Measurements from ENCODE around the gene FHDC1. TPM values are rescaled to one million over a fixed set of nuclear protein-coding genes. Genes with fewer than 3 reads are reported as not detected.

FHDC1 gene
- total RNA-seq, 1 experiment from 2014 or later, result 0.21 TPM

GRCh38 chr4:152960082-152960481 lies 24.0 kb downstream of the FHDC1 start:
- Histone ChIP-seq H3K27me3 (ENCODE audit: control insufficient read depth, insufficient read depth, low read length) (no peaks in the 10 kb centered on the region), H3K4me3 (ENCODE audit: low read depth in 2 of 2, low read length in 2 of 2) (no peak overlapping the region), H3K4me1 (ENCODE audit: control insufficient read depth, insufficient read depth, low read length) (no peaks in the 10 kb centered on the region), H3K9me3 (ENCODE audit: control insufficient read depth, insufficient read depth, low read depth, low read length) (no peaks in the 10 kb centered on the region), H3K36me3 (ENCODE audit: control insufficient read depth, insufficient read depth, low read length) (no peaks in the 10 kb centered on the region), H3K27ac (ENCODE audit: low read length) (no peak overlapping the region)
- ATAC-seq (no peak), DNase-seq (ENCODE audit: low read depth, low spot score) (no peak)
- in situ Hi-C loops (cut with HindIII; ENCODE audit: low pct_unique_long_range_greater_than_20kb, low sequenced_read_pairs), result no loop called here
- TF ChIP-seq POLR2AphosphoS5 (IDR thresholded peaks at IDR 0.05; ENCODE audit: low read depth, low read length), result no peak
- TF ChIP-seq CTCF (IDR thresholded peaks at IDR 0.05), result no peak
- TF ChIP-seq SIN3A (IDR thresholded peaks at IDR 0.05; ENCODE audit: borderline replicate concordance, insufficient read depth, low read depth, low read length), result no peak
- no peak for TF ChIP-seq REST (IDR thresholded peaks at IDR 0.05; ENCODE audit: insufficient read depth in 1 of 2, low read depth in 2 of 2, low read length in 1 of 2)
- no peak for TF ChIP-seq TCF7L2 (IDR thresholded peaks at IDR 0.05; ENCODE audit: low read depth, low read length)
- CTCF ChIA-PET, result no interaction called here
- no TSS peak for BruUV-seq (replicated peaks)
- intact Hi-C loops (cut with micrococcal nuclease; ENCODE audit: unreplicated experiment), result no loop called here
- POLR2A ChIA-PET, result no interaction called here

GRCh38 chr4:152961014-152961772 lies 25.1 kb downstream of the FHDC1 start:
- no peak for ATAC-seq
- POLR2A ChIA-PET, result no interaction called here
- H3K27ac ChIP-seq (ENCODE audit: low read length), result no peak overlapping the region
- no peak for DNase-seq (ENCODE audit: low read depth, low spot score)
- in situ Hi-C loops (cut with HindIII; ENCODE audit: low pct_unique_long_range_greater_than_20kb, low sequenced_read_pairs), result no loop called here
- H3K36me3 ChIP-seq (ENCODE audit: control insufficient read depth, insufficient read depth, low read length), result no peaks in the 10 kb centered on the region
- no peak overlapping the region for H3K4me3 ChIP-seq (ENCODE audit: low read depth in 2 of 2, low read length in 2 of 2)
- H3K4me1 ChIP-seq (ENCODE audit: control insufficient read depth, insufficient read depth, low read length), result no peaks in the 10 kb centered on the region
- H3K27me3 ChIP-seq (ENCODE audit: control insufficient read depth, insufficient read depth, low read length), result no peaks in the 10 kb centered on the region
- no peak for TF ChIP-seq TCF7L2 (IDR thresholded peaks at IDR 0.05; ENCODE audit: low read depth, low read length)
- intact Hi-C loops (cut with micrococcal nuclease; ENCODE audit: unreplicated experiment), result no loop called here
- BruUV-seq (replicated peaks), result no TSS peak
- CTCF ChIA-PET, result no interaction called here
- no peaks in the 10 kb centered on the region for H3K9me3 ChIP-seq (ENCODE audit: control insufficient read depth, insufficient read depth, low read depth, low read length)

- Histone ChIP-seq H3K4me3 (ENCODE audit: low read depth in 2 of 2, low read length in 2 of 2) (no peak overlapping the region), H3K9me3 (ENCODE audit: control insufficient read depth, insufficient read depth, low read depth, low read length) (no peaks in the 10 kb centered on the region), H3K27ac (ENCODE audit: low read length) (no peak overlapping the region), H3K4me1 (ENCODE audit: control insufficient read depth, insufficient read depth, low read length) (no peaks in the 10 kb centered on the region), H3K36me3 (ENCODE audit: control insufficient read depth, insufficient read depth, low read length) (no peaks in the 10 kb centered on the region), H3K27me3 (ENCODE audit: control insufficient read depth, insufficient read depth, low read length) (no peaks in the 10 kb centered on the region)
- no TSS peak for BruUV-seq (replicated peaks)
- in situ Hi-C loops (cut with HindIII; ENCODE audit: low pct_unique_long_range_greater_than_20kb, low sequenced_read_pairs), result no loop called here
- POLR2A ChIA-PET, result no interaction called here
- TF ChIP-seq SIN3A (IDR thresholded peaks at IDR 0.05; ENCODE audit: borderline replicate concordance, insufficient read depth, low read depth, low read length), result no peak
- TF ChIP-seq REST (IDR thresholded peaks at IDR 0.05; ENCODE audit: insufficient read depth in 1 of 2, low read depth in 2 of 2, low read length in 1 of 2), result no peak
- TF ChIP-seq TCF7L2 (IDR thresholded peaks at IDR 0.05; ENCODE audit: low read depth, low read length), result no peak
- TF ChIP-seq CTCF (IDR thresholded peaks at IDR 0.05), result no peak
- TF ChIP-seq POLR2AphosphoS5 (IDR thresholded peaks at IDR 0.05; ENCODE audit: low read depth, low read length), result no peak
- no peak for ATAC-seq
- no peak for DNase-seq (ENCODE audit: low read depth, low spot score)
- intact Hi-C loops (cut with micrococcal nuclease; ENCODE audit: unreplicated experiment), result no loop called here
- CTCF ChIA-PET, result no interaction called here
These were observed 25.6 kb downstream of the FHDC1 start for GRCh38 chr4:152961773-152962115.
